Hepatocyte (in vitro differentiated cells): Measurements from ENCODE around the gene RASSF7. TPM values are rescaled to one million over a fixed set of nuclear protein-coding genes. Genes with fewer than 3 reads are reported as not detected.
A peak's percentile ranks its signal among the peaks of the same experiment; 100 is the strongest.

ENCODE experiments used
- DNase-seq: peaks from one replicate; pipeline ENCODE4 v3.0.0-alpha.2; 2016; ENCODE audit warnings: low spot score
- H2AFZ ChIP-seq: fragments of 200-600 bp; sonication (generic); 2 replicates; pipeline ENCODE4 v1.6.0; 2016; ENCODE audit warnings: antibody characterized with exemption, mild to moderate bottlenecking
- H3K27ac ChIP-seq: fragments of 200-600 bp; sonication (generic); 2 replicates; pipeline ENCODE4 v1.5.1; 2016; ENCODE audit warnings: mild to moderate bottlenecking
- H3K27me3 ChIP-seq: fragments of 200-600 bp; sonication (generic); 2 replicates; pipeline ENCODE4 v1.6.1; 2016
- H3K36me3 ChIP-seq: fragments of 200-600 bp; sonication (generic); replicated peaks from 2 replicates; pipeline ENCODE4 v1.5.1; 2016; ENCODE audit warnings: low read depth; ENCODE audit not compliant: insufficient read depth
- H3K4me1 ChIP-seq: fragments of 200-600 bp; sonication (generic); 2 replicates; pipeline ENCODE4 v1.5.1; 2016; ENCODE audit warnings: mild to moderate bottlenecking, moderate library complexity; ENCODE audit not compliant: insufficient read depth
- H3K4me2 ChIP-seq: fragments of 200-600 bp; sonication (generic); 2 replicates; pipeline ENCODE4 v1.6.0; 2016
- H3K4me3 ChIP-seq: fragments of 200-600 bp; sonication (generic); 2 replicates; pipeline ENCODE4 v1.5.1; 2016; ENCODE audit warnings: mild to moderate bottlenecking
- H3K79me2 ChIP-seq: fragments of 200-600 bp; sonication (generic); 2 replicates; pipeline ENCODE4 v1.6.0; 2017; ENCODE audit warnings: mild to moderate bottlenecking
- H3K9me2 ChIP-seq: fragments of 200-600 bp; sonication (generic); replicated peaks from 2 replicates; pipeline ENCODE4 v1.6.0; 2017; ENCODE audit warnings: mild to moderate bottlenecking; ENCODE audit not compliant: insufficient read depth
- H3K9me3 ChIP-seq: fragments of 200-600 bp; sonication (generic); 2 replicates; pipeline ENCODE4 v1.5.1; 2016; ENCODE audit warnings: low read depth, mild to moderate bottlenecking
- H4K20me1 ChIP-seq: fragments of 200-600 bp; sonication (generic); 2 replicates; pipeline ENCODE4 v1.6.0; 2016; ENCODE audit warnings: mild to moderate bottlenecking; ENCODE audit not compliant: insufficient read depth, poor library complexity, severe bottlenecking
- EZH2 ChIP-seq: fragments of 200-600 bp; sonication (generic); IDR thresholded peaks from 2 replicates; pipeline ENCODE4 v1.6.1; 2016; ENCODE audit warnings: antibody characterized with exemption, mild to moderate bottlenecking, borderline replicate concordance
- EZH2phosphoT487 ChIP-seq: fragments of 200-600 bp; sonication (generic); IDR thresholded peaks from one replicate; pipeline ENCODE4 v1.6.1; 2018; ENCODE audit warnings: antibody characterized with exemption, mild to moderate bottlenecking, low read depth, moderate library complexity; ENCODE audit not compliant: unreplicated experiment, severe bottlenecking
- WGBS: methylation state at CpG from one replicate; pipeline ENCODE4 v1.1.6; 2016; ENCODE audit warnings: low lambda C conversion rate; ENCODE audit errors: missing lambda C conversion rate; 5-methylcytosine and 5-hydroxymethylcytosine counted together
- polyA plus RNA-seq: library from polyadenylated mRNA; unstranded; fragments of >200 nt; fragmentation: Nextera tagmentation; extraction: Ambion mirVana; gene quantifications from 2 replicates; pipeline ENCODE4 v1.2.1, GENCODE V29; 2016
- total RNA-seq: library from RNA; depleted of rRNA; stranded (reverse); fragments of >200 nt; gene quantifications from 2 replicates; pipeline ENCODE4 v1.2.3, GENCODE V29; 2014
- TF ChIP-seq, protein P1 (sequence below): fragments of 200-600 bp; sonication (generic); IDR thresholded peaks from 2 replicates; pipeline ENCODE4 v1.5.1; 2016; ENCODE audit warnings: antibody characterized with exemption, mild to moderate bottlenecking; ENCODE audit not compliant: poor library complexity

Gene RASSF7
- total and polyA plus RNA-seq, 2 experiments from 2014 or later, result 75.8 to 104 TPM

DNA sequence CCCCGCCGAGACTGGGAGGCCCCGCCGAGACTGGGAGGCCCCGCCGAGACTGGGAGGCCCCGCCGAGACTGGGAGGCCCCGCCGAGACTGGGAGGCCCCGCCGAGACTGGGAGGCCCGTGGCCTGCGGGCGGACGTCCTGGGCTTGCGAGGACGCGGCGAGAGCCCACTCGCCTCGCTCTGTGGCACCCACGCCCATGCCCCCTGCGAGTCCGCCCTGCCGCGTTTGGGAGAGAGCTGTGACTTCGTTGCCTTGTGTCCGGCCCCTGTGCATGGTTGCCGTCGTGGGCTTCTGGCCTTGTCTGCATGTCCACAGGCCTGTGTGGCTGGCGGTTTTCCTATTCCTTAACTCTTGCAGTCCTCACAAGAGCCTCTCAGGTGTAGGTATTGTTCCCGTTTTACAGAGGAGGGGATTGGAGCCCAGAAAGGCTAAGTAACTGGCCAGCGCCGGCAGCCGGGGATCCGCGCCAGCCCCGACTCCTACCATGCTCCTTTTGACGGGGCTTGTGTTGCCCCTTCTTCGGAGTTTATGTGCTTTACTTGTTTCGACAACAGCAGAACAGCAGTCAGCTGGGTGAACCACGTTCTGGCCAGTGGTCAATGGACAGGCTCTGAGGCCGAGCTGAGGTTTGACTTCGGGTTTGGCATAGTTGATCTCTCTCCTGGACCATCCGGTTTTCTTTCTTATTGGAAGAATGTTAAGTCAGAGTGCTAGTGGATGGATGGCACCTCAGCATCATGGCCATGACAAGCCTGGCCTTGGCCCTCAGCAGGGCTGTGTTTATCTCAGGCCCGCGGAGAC lies 16.2 kb downstream of the RASSF7 start:
- no peaks in the 10 kb centered on the region for H3K9me2 ChIP-seq
- no peaks in the 10 kb centered on the region for H3K27me3 ChIP-seq
- peak overlapping the region; percentile 91 for H3K27ac ChIP-seq
- H3K79me2 ChIP-seq, result peaks cover 53% of the 10 kb centered on the region
- no peaks in the 10 kb centered on the region for H3K9me3 ChIP-seq
- no peak for DNase-seq
- H3K36me3 ChIP-seq, result no peaks in the 10 kb centered on the region
- WGBS, result 8% methylated on average over 35 of the region's 48 CpGs
- peaks cover 55% of the 10 kb centered on the region for H3K4me1 ChIP-seq
- no peak overlapping the region for H2AFZ ChIP-seq
- peak overlapping the region; percentile 60 for H3K4me3 ChIP-seq
- peak overlapping the region; percentile 87 for H3K4me2 ChIP-seq
- TF ChIP-seq, protein P1, sequence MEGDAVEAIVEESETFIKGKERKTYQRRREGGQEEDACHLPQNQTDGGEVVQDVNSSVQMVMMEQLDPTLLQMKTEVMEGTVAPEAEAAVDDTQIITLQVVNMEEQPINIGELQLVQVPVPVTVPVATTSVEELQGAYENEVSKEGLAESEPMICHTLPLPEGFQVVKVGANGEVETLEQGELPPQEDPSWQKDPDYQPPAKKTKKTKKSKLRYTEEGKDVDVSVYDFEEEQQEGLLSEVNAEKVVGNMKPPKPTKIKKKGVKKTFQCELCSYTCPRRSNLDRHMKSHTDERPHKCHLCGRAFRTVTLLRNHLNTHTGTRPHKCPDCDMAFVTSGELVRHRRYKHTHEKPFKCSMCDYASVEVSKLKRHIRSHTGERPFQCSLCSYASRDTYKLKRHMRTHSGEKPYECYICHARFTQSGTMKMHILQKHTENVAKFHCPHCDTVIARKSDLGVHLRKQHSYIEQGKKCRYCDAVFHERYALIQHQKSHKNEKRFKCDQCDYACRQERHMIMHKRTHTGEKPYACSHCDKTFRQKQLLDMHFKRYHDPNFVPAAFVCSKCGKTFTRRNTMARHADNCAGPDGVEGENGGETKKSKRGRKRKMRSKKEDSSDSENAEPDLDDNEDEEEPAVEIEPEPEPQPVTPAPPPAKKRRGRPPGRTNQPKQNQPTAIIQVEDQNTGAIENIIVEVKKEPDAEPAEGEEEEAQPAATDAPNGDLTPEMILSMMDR, result no peak
- no peak for TF ChIP-seq EZH2phosphoT487
- TF ChIP-seq EZH2, result no peak
- peaks cover 50% of the 10 kb centered on the region for H4K20me1 ChIP-seq

DNA sequence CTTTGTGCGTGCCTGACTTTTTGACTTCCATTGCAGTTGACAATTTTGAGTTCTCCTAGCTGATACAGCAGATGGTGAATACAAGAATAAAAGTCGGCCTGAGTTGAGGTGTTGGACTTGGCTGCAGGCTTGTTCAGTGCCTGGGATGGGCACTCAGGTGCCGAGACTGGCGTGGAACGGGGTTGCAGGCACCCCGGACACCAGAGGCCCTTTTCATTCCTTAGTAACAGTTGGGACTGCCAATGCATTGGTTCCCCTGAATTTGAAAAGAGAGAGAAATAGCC lies 16.8 kb downstream of the RASSF7 start:
- no peak for DNase-seq
- H3K4me2 ChIP-seq, result peak overlapping the region; percentile 87
- TF ChIP-seq EZH2phosphoT487, result no peak
- TF ChIP-seq EZH2, result no peak
- TF ChIP-seq, protein P1, result no peak
- H3K79me2 ChIP-seq, result peaks cover 58% of the 10 kb centered on the region
- H3K4me3 ChIP-seq, result peak overlapping the region; percentile 60
- H3K4me1 ChIP-seq, result peaks cover 55% of the 10 kb centered on the region
- H2AFZ ChIP-seq, result no peak overlapping the region
- H3K36me3 ChIP-seq, result no peaks in the 10 kb centered on the region
- H3K9me3 ChIP-seq, result no peaks in the 10 kb centered on the region
- peak overlapping the region; percentile 91 for H3K27ac ChIP-seq
- H3K27me3 ChIP-seq, result no peaks in the 10 kb centered on the region
- no peaks in the 10 kb centered on the region for H3K9me2 ChIP-seq
- peaks cover 50% of the 10 kb centered on the region for H4K20me1 ChIP-seq
- WGBS, result 73% methylated on average over 6 of the region's 6 CpGs

DNA sequence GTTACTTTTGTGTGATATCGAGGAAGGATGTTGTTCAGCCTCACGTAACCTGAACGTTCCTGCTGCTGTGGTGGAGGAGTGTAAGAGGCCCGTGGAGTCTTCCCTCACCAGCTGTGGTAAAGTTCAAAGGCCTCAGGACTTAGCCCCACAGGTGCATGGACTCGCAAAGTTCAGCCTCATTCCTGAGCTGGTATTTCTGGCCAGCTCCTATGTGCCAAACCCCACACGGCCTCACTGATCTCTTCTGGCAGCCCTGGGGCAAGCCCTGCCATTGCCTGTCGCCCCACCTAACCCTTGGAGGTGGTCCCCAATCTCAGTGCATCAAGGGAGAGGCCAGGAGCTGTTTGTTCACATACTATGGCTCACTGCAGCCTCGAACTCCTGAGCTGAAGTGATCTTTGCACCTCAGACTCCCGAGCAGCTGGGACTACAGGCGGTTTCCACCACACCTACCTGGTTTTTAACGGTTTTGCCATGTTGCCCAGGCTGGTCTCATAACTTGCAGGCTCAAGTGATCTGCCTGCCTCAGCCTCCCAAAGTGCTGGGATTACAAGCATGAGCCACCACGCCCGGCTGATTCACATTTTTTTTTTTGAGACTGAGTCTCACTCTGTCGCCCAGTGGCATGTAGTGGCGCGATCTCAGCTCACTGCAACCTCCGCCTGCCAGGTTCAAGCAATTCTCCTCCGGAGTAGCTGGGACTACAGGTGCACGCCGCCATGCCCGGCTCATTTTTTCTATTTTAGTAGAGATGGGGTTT lies 17.7 kb downstream of the RASSF7 start:
- Histone ChIP-seq H3K4me1 (peaks cover 51% of the 10 kb centered on the region), H3K9me3 (no peaks in the 10 kb centered on the region), H3K4me3 (no peak overlapping the region), H3K36me3 (no peaks in the 10 kb centered on the region), H4K20me1 (peaks cover 56% of the 10 kb centered on the region), H3K27me3 (no peaks in the 10 kb centered on the region), H3K27ac (peak overlapping the region; percentile 91), H3K4me2 (peak overlapping the region; percentile 87), H2AFZ (no peak overlapping the region), H3K9me2 (no peaks in the 10 kb centered on the region), H3K79me2 (peaks cover 67% of the 10 kb centered on the region)
- no peak for TF ChIP-seq EZH2
- no peak for TF ChIP-seq EZH2phosphoT487
- TF ChIP-seq, protein P1, result no peak
- 82% methylated on average over 21 of the region's 21 CpGs for WGBS
- DNase-seq, result peak; percentile 11
